Raji (cell line): ENCODE results near the gene PRDM15.

Experiments used
- POLR2A ChIP-seq: IDR thresholded peaks from 2 replicates; pipeline ENCODE4 v1.6.1; 2011; ENCODE audit warnings: low read depth, low read length, control low read depth; ENCODE audit not compliant: insufficient read depth

The PRDM15 gene

GRCh38 chr21:41792711-41793110 is 86.4 kb downstream of the PRDM15 start:
- TF ChIP-seq POLR2A, result no peak

GRCh38 chr21:41786509-41786987 is 92.6 kb downstream of the PRDM15 start:
- TF ChIP-seq POLR2A, result no peak

GRCh38 chr21:41784456-41785102 is 94.6 kb downstream of the PRDM15 start:
- TF ChIP-seq POLR2A, result no peak

GRCh38 chr21:41783476-41784180 is 95.5 kb downstream of the PRDM15 start:
- TF ChIP-seq POLR2A, result no peak

- no peak for TF ChIP-seq POLR2A
Measured at GRCh38 chr21:41781050-41781410, 98.1 kb downstream of the PRDM15 start.

- no peak for TF ChIP-seq POLR2A
Measured at GRCh38 chr21:41780337-41781049, 98.7 kb downstream of the PRDM15 start.

- TF ChIP-seq POLR2A, result no peak
Measured at GRCh38 chr21:41779659-41780058, 99.5 kb downstream of the PRDM15 start.

- TF ChIP-seq POLR2A, result no peak
Measured at GRCh38 chr21:41778930-41779600, 100.1 kb downstream of the PRDM15 start.

GRCh38 chr21:41777951-41778815 is 101.0 kb downstream of the PRDM15 start:
- no peak for TF ChIP-seq POLR2A

- no peak for TF ChIP-seq POLR2A
Measured at GRCh38 chr21:41776778-41777177, 102.4 kb downstream of the PRDM15 start.

- TF ChIP-seq POLR2A, result no peak
Measured at GRCh38 chr21:41775149-41775472, 104.0 kb downstream of the PRDM15 start.

- TF ChIP-seq POLR2A, result no peak
Measured at GRCh38 chr21:41774467-41775148, 104.5 kb downstream of the PRDM15 start.

- TF ChIP-seq POLR2A, result no peak
Measured at GRCh38 chr21:41772351-41773080, 106.6 kb downstream of the PRDM15 start.

- no peak for TF ChIP-seq POLR2A
Measured at GRCh38 chr21:41771625-41771945, 107.6 kb downstream of the PRDM15 start.
